HepG2 (cell line): Measurements from ENCODE around the gene GIPC2. TPM values are rescaled to one million over a fixed set of nuclear protein-coding genes. Genes with fewer than 3 reads are reported as not detected.

Source experiments
- AKNA ChIP-seq: sonication (generic); formaldehyde crosslinking; IDR thresholded peaks from 2 replicates; pipeline ENCODE4 v1.4.0; 2020; ENCODE audit warnings: missing genetic modification reagents, borderline replicate concordance
- CREM ChIP-seq, 2 experiments: sonication (generic) in 1 of 2; formaldehyde crosslinking in 1 of 2; IDR thresholded peaks; 2 replicates each; pipeline versions ENCODE4 v1.4.0 to v1.6.1; 2016 to 2020; ENCODE audit warnings: antibody characterized with exemption in 1 of 2, mild to moderate bottlenecking in 1 of 2, missing genetic modification reagents in 1 of 2
- HOXD1 ChIP-seq: sonication (generic); formaldehyde crosslinking; IDR thresholded peaks from 2 replicates; pipeline ENCODE4 v1.5.0; 2020; ENCODE audit warnings: missing genetic modification reagents
- MBD4 ChIP-seq: IDR thresholded peaks from 2 replicates; pipeline ENCODE4 v1.6.1; 2012; ENCODE audit warnings: low read length, inconsistent platforms, borderline replicate concordance
- MEIS1 ChIP-seq: sonication (generic); formaldehyde crosslinking; IDR thresholded peaks from 2 replicates; pipeline ENCODE4 v1.9.0; 2021; ENCODE audit warnings: mild to moderate bottlenecking, missing genetic modification reagents, moderate library complexity, borderline replicate concordance
- MYC ChIP-seq: sonication (generic); formaldehyde crosslinking; IDR thresholded peaks from 2 replicates; pipeline ENCODE4 v1.9.0; 2021; ENCODE audit warnings: missing genetic modification reagents, borderline replicate concordance
- NCOA5 ChIP-seq: sonication (generic); formaldehyde crosslinking; IDR thresholded peaks from 2 replicates; pipeline ENCODE4 v1.4.0; 2020; ENCODE audit warnings: missing genetic modification reagents
- NONO ChIP-seq, 2 experiments: fragments of 450-650 bp in 1 of 2; sonication (generic) in 1 of 2; formaldehyde crosslinking in 1 of 2; IDR thresholded peaks in 1 of 2; conservative IDR thresholded peaks in 1 of 2; 2 replicates each; pipeline versions ENCODE4 v1.6.1 to v1.8.0; 2017 to 2022; ENCODE audit warnings: mild to moderate bottlenecking in 1 of 2, missing genetic modification reagents in 1 of 2, moderate library complexity in 1 of 2
- PRDM15 ChIP-seq: sonication (generic); formaldehyde crosslinking; IDR thresholded peaks from 2 replicates; pipeline ENCODE4 v1.4.0; 2020; ENCODE audit warnings: missing genetic modification reagents
- PTBP1 ChIP-seq: fragments of 200-400 bp; formaldehyde crosslinking; IDR thresholded peaks from 2 replicates; pipeline ENCODE4 v1.6.1; 2018; ENCODE audit warnings: low read length, low read depth; ENCODE audit not compliant: poor library complexity, severe bottlenecking
- SALL2 ChIP-seq: sonication (generic); formaldehyde crosslinking; IDR thresholded peaks from 2 replicates; pipeline ENCODE4 v1.8.1; 2023; ENCODE audit warnings: mild to moderate bottlenecking, missing genetic modification reagents, inconsistent platforms
- SIN3B ChIP-seq: fragments of 150-350 bp; IDR thresholded peaks from 2 replicates; pipeline ENCODE4 v1.6.1; 2014; ENCODE audit warnings: low read length
- TMF1 ChIP-seq: sonication (generic); formaldehyde crosslinking; IDR thresholded peaks from 2 replicates; pipeline ENCODE4 v1.8.1; 2022; ENCODE audit warnings: low read depth, missing genetic modification reagents
- ZBTB14 ChIP-seq: sonication (generic); formaldehyde crosslinking; IDR thresholded peaks from 2 replicates; pipeline ENCODE4 v1.4.0; 2020; ENCODE audit warnings: missing genetic modification reagents
- ZFP62 ChIP-seq: sonication (generic); formaldehyde crosslinking; IDR thresholded peaks from 2 replicates; pipeline ENCODE4 v1.4.0; 2020; ENCODE audit warnings: missing genetic modification reagents
- ZKSCAN8 ChIP-seq: IDR thresholded peaks from 2 replicates; pipeline ENCODE4 v1.6.1; 2016; ENCODE audit warnings: borderline replicate concordance, missing genetic modification reagents, missing compliant biosample characterization
- ZNF17 ChIP-seq: sonication (generic); formaldehyde crosslinking; IDR thresholded peaks from 2 replicates; pipeline ENCODE4 v1.5.0; 2020; ENCODE audit warnings: mild to moderate bottlenecking, missing genetic modification reagents
- ZNF549 ChIP-seq: sonication (generic); formaldehyde crosslinking; IDR thresholded peaks from 2 replicates; pipeline ENCODE4 v1.5.0; 2020; ENCODE audit warnings: missing genetic modification reagents
- ZSCAN25 ChIP-seq: sonication (generic); formaldehyde crosslinking; IDR thresholded peaks from 2 replicates; pipeline ENCODE4 v1.8.0; 2022; ENCODE audit warnings: mild to moderate bottlenecking, missing genetic modification reagents
- polyA plus RNA-seq, 8 experiments: library from polyadenylated mRNA; depleted of rRNA in 3 of 8; stranded (reverse) in 7 of 8; unstranded in 1 of 8; fragments of >200 nt; fragmentation: Illumina TruSeq in 4 of 8; extraction: Trizol in 4 of 8; gene quantifications; 2 replicates each; pipeline versions ENCODE4 v1.2.1 to v1.2.3, GENCODE V29; 2011 to 2016; ENCODE audit warnings: low read depth in 4 of 8, missing spikeins in 1 of 8, mixed read lengths in 1 of 8; ENCODE audit not compliant: insufficient read depth in 1 of 8
- total RNA-seq, 5 experiments: library from RNA; depleted of rRNA; stranded (reverse); fragments of >200 nt; fragmentation: Illumina TruSeq; extraction: Trizol; gene quantifications; 2 replicates each; pipeline ENCODE4 v1.2.3, GENCODE V29; 2016; ENCODE audit warnings: low read depth in 1 of 5

GIPC2 gene
- total and polyA plus RNA-seq, 2 of the 13 experiments (the other 11 are each of a cell fraction or from before 2014, with no cell fraction given) = 6.1 to 21.6 TPM

GRCh38 chr1:78045926-78046778 lies at the start of gene GIPC2 (continued):
- no peak for TF ChIP-seq MEIS1
- TF ChIP-seq ZSCAN25 = 0 out of 2 replicates have a peak, but pooled peaks have one; percentile 32
- TF ChIP-seq PRDM15 = peak; percentile 47
- no peak; the same call in 1 of the 2 replicates for TF ChIP-seq SALL2
- TF ChIP-seq NONO (IDR thresholded peaks at IDR 0.05) = no peak
- peak; percentile 26; the same call in 1 of the 2 replicates for TF ChIP-seq NONO (CRISPR knock-in tag; conservative IDR thresholded peaks at IDR 0.05)
- no peak for TF ChIP-seq AKNA (CRISPR knock-in tag)
- TF ChIP-seq ZKSCAN8 = no peak
- TF ChIP-seq ZBTB14 = no peak
- TF ChIP-seq NCOA5 = no peak
- peak; percentile 48; the same call in 1 of the 2 replicates for TF ChIP-seq ZNF549 (CRISPR knock-in tag)
- TF ChIP-seq CREM (IDR thresholded peaks at IDR 0.05) = no peak
- no peak for TF ChIP-seq CREM (CRISPR knock-in tag; IDR thresholded peaks at IDR 0.05)
- TF ChIP-seq TMF1 (CRISPR knock-in tag) = peak; percentile 87
- TF ChIP-seq ZNF17 (CRISPR knock-in tag) = no peak
- TF ChIP-seq MYC (CRISPR knock-in tag) = peak; percentile 74; the same call in 1 of the 2 replicates
- no peak for TF ChIP-seq PTBP1
- TF ChIP-seq MBD4 = no peak
- TF ChIP-seq HOXD1 = no peak
- no peak for TF ChIP-seq SIN3B
- TF ChIP-seq ZFP62 (CRISPR knock-in tag) = no peak
